Heart left ventricle (tissue), 16 donors: ENCODE data around the gene MAML2. TPM values are rescaled to one million over a fixed set of nuclear protein-coding genes. Genes with fewer than 3 reads are reported as not detected.

ENCODE experiments used
- ATAC-seq, 4 donors: fragments of 200-7000 bp; cut with Tn5 transposase; one replicate each; pipeline ENCODE4 v1.9.1; 2020 to 2022; ENCODE audit warnings: moderate library complexity in 4 of 4, mild to moderate bottlenecking in 3 of 4, moderate number of reproducible peaks in 1 of 4
- DNase-seq, 5 donors: peaks; one replicate each; pipeline ENCODE4 v3.0.0-alpha.2; 2020
- H3K27ac ChIP-seq, 12 donors: fragments of 200-600 bp; sonication (generic) in 4 of 12; one replicate each; pipeline versions ENCODE4 v1.5.0 to v1.8.0; 2016 to 2022; ENCODE audit warnings: mild to moderate bottlenecking in 2 of 12
- H3K27me3 ChIP-seq, 9 donors: fragments of 200-600 bp; sonication (generic) in 2 of 9; one replicate each; pipeline versions ENCODE4 v1.5.1 to v1.8.0; 2016 to 2022; ENCODE audit warnings: mild to moderate bottlenecking in 3 of 9
- H3K36me3 ChIP-seq, 9 donors: fragments of 200-600 bp; sonication (generic) in 2 of 9; one replicate each; pipeline versions ENCODE4 v1.5.0 to v1.8.0; 2018 to 2022; ENCODE audit warnings: mild to moderate bottlenecking in 2 of 9
- H3K4me1 ChIP-seq, 12 donors: fragments of 200-600 bp; sonication (generic) in 4 of 12; one replicate each; pipeline versions ENCODE4 v1.5.0 to v1.8.0; 2016 to 2022; ENCODE audit warnings: mild to moderate bottlenecking in 3 of 12
- H3K4me3 ChIP-seq, 12 donors: fragments of 200-600 bp; sonication (generic) in 4 of 12; one replicate each; pipeline versions ENCODE4 v1.5.0 to v1.8.0; 2017 to 2022; ENCODE audit warnings: mild to moderate bottlenecking in 9 of 12, moderate library complexity in 4 of 12
- H3K9me3 ChIP-seq, 12 donors: fragments of 200-600 bp; sonication (generic) in 4 of 12; one replicate each; pipeline versions ENCODE4 v1.5.0 to v1.8.0; 2016 to 2022; ENCODE audit warnings: mild to moderate bottlenecking in 1 of 12
- POLR2A ChIP-seq, 2 donors: fragments of 450-650 bp; IDR thresholded peaks; one replicate each; pipeline ENCODE4 v1.6.1; 2017; ENCODE audit warnings: antibody characterized with exemption in 2 of 2, mild to moderate bottlenecking in 2 of 2, moderate library complexity in 2 of 2
- WGBS, 4 donors: extraction: QIAGEN DNeasy Blood & Tissue Kit in 2 of 4; methylation state at CpG; one replicate each; pipeline versions ENCODE4 v1.1.5 to v1.1.7; 2013 to 2018; 5-methylcytosine and 5-hydroxymethylcytosine counted together
- intact Hi-C, 10 donors: fragments of 100-400 bp; cut with DNase I; formaldehyde crosslinking; loops; one replicate each; pipeline versions ENCODE4 v1.11.1 to v1.14.2; 2022
- polyA plus RNA-seq, 2 donors: library from polyadenylated mRNA; stranded (reverse); fragments of 200-250 nt; gene quantifications; one replicate each; pipeline ENCODE4 v1.2.3, GENCODE V29; 2013
- total RNA-seq, 9 donors: library from RNA; depleted of rRNA in 2 of 9; stranded (reverse); fragments of >200 nt in 2 of 9; fragmentation: NEBNext Ultra II Directional in 3 of 9; extraction: Animal tissue kit (Norgen Biotek cat#: 25700) in 3 of 9; gene quantifications; one replicate each; pipeline versions ENCODE4 v1.1.0 to v1.2.4, GENCODE V29; 2016 to 2023
- TF ChIP-seq, protein P1 (sequence below), 12 donors: fragments of 200-600 bp; sonication (generic) in 4 of 12; IDR thresholded peaks; one replicate each; pipeline versions ENCODE4 v1.5.0 to v1.8.0; 2018 to 2022; ENCODE audit warnings: antibody characterized with exemption in 12 of 12, mild to moderate bottlenecking in 5 of 12
- donor health status: ischemic (EF 13 %, LVEDD 7.1; RV severe dilation, severe dysfunction).
- donor health status: healthy with polysubstance abuse.
- donor health status: DM: no; HTN: yes; CAD: no.
- donor health status: DM: no; HTN: no; CAD: no.
- donor health status: ischemic (EF 25% LVEDD 6.9; RV normal size, moderate dysfunction).
- donor health status: ischemic (EF 25% LVEDD 5.7; RV mildly dilated, moderate dysfunction).
- donor health status: healthy.
- donor health status: DM: yes; HTN: yes; CAD: no.
- donor health status: ischemic (EF 35%, LVEDD 5.7; RV mildly dilated, moderate dysfunction).
- donor health status: nonischemic (EF 11% LVEDD 7.7; RV severe dilation, severe dysfunction).
- donor health status: DM: yes; HTN: yes; CAD: no.
- donor health status: PGD.
- donor health status: ischemic (EF 29% LVEDD 5.4; RV normal size, mild dysfunction).
- donor health status: nonischemic (EF 23%, LVEDD 6.1; RV moderate dilation, normal function).

Gene MAML2
- total and polyA plus RNA-seq, 11 donors, result 1.3 to 10.8 (median 4.8) TPM

DNA sequence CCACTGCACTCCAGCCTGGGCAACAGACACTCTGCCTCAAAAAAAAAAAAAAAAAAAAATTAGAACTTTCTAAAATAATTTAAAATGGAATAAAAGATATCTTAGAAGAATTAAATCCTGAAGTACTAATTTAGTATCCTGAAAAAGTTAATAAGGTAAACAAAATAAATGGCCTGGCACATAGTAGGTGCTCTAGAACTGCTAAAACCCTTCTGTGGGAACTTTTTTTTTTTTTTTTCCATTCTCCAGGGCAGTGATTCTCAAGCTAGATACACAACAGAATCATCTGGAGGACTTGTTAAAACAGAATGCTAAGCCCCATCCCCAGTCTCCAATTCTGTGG, 65.3 kb downstream of the MAML2 start:
- no peak for ATAC-seq
- Histone ChIP-seq H3K36me3 (no peaks in the 10 kb centered on the region), H3K9me3 (no peaks in the 10 kb centered on the region), H3K27me3 (no peaks in the 10 kb centered on the region), H3K4me3 (no peak overlapping the region), H3K27ac (no peak overlapping the region), H3K4me1 (peaks cover 0 to 54% (median 2%) of the 10 kb centered on the region in 12 donors)
- intact Hi-C loops, result loop anchor here in 1 of 10 donors (10.0 kb wide), 1 partner anchor 57 kb away; no protein-coding TSS in a partner anchor
- TF ChIP-seq, protein P1, sequence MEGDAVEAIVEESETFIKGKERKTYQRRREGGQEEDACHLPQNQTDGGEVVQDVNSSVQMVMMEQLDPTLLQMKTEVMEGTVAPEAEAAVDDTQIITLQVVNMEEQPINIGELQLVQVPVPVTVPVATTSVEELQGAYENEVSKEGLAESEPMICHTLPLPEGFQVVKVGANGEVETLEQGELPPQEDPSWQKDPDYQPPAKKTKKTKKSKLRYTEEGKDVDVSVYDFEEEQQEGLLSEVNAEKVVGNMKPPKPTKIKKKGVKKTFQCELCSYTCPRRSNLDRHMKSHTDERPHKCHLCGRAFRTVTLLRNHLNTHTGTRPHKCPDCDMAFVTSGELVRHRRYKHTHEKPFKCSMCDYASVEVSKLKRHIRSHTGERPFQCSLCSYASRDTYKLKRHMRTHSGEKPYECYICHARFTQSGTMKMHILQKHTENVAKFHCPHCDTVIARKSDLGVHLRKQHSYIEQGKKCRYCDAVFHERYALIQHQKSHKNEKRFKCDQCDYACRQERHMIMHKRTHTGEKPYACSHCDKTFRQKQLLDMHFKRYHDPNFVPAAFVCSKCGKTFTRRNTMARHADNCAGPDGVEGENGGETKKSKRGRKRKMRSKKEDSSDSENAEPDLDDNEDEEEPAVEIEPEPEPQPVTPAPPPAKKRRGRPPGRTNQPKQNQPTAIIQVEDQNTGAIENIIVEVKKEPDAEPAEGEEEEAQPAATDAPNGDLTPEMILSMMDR (IDR thresholded peaks at IDR 0.05), result no peak
- no peak for TF ChIP-seq POLR2A (IDR thresholded peaks at IDR 0.05)
- DNase-seq, result no peak

DNA sequence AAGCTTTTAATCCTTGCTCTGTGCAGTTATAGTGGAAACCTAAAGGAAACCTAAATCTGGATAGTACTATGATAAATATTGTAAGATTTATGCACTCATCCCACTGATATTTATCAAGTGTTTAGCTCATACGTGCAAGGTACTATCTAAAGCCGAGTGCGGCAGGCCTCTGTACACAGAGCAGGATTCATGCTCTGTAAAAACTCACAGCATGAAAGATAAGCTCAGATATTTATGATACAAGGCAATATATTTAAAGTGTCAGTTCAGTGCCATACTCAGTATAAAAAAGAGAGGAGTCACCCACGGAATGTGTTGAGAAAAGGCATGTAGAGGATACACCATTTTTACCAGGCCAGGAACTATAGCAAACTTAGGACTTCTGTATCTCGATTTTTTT, 66.2 kb downstream of the MAML2 start:
- intact Hi-C loops, result loop anchor here in 1 of 10 donors (10.0 kb wide), 1 partner anchor 58 kb away; no protein-coding TSS in a partner anchor
- WGBS, 4 donors, result 80 to 90% (median 87%) methylated on average over 5 of the region's 5 CpGs

DNA sequence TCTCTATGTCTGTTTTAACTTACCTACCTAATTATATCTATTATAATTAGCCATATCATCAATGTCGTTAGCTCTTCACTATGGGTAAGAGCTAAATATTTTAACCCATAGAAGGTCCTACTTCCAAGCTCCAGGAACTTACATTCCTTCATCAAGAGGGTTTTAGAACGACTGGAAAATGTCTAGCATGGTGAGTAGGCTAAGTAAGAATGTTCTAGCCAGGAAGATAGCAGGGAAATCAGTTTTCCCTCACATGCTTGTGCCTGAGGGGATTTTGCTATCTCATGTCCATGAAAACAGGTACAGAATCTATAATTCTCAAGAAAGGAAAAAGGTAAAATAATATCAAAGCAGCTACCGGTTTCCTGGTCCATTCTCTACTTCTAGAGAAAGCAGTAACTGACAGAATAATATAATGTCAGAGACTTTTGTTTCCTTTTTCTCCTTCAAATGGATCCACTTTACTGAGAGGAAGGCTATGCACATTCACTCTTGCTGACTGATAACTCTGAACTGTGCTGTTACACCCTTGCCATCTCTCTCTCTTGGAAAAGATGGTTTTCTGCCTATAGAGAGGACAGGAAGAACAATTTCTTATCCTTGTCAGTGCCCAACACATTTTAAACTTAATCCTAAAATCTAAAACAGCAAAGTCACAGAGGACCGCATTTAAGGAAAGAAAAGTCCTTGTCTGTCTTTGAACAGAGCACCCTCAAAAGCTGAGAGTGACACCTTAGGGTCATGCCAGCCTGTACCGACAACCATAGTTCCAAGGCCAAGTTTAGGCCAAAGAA, 67.0 kb downstream of the MAML2 start:
- no peaks in the 10 kb centered on the region for H3K27me3 ChIP-seq
- peaks cover 0 to 50% (median 2%) of the 10 kb centered on the region in 12 donors for H3K4me1 ChIP-seq
- H3K27ac ChIP-seq, result no peak overlapping the region
- TF ChIP-seq, protein P1 (IDR thresholded peaks at IDR 0.05), result no peak
- no peak for TF ChIP-seq POLR2A (IDR thresholded peaks at IDR 0.05)
- DNase-seq (no peak), ATAC-seq (no peak)
- 69 to 72% (median 69%) methylated on average over 5 of the region's 5 CpGs for WGBS, 4 donors
- H3K4me3 ChIP-seq, result no peak overlapping the region
- intact Hi-C loops, result loop anchor here in 1 of 10 donors (10.0 kb wide), 1 partner anchor 59 kb away; no protein-coding TSS in a partner anchor
- no peaks in the 10 kb centered on the region for H3K36me3 ChIP-seq
- no peaks in the 10 kb centered on the region for H3K9me3 ChIP-seq

More for the DNA sequence above, 66.2 kb downstream of the MAML2 start:
- Histone ChIP-seq H3K4me3 (no peak overlapping the region), H3K9me3 (no peaks in the 10 kb centered on the region), H3K36me3 (no peaks in the 10 kb centered on the region), H3K27ac (no peak overlapping the region), H3K4me1 (peaks cover 0 to 52% (median 2%) of the 10 kb centered on the region in 12 donors), H3K27me3 (no peaks in the 10 kb centered on the region)
- DNase-seq (no peak), ATAC-seq (no peak)
- TF ChIP-seq, protein P1 (IDR thresholded peaks at IDR 0.05), result no peak
- no peak for TF ChIP-seq POLR2A (IDR thresholded peaks at IDR 0.05)

DNA sequence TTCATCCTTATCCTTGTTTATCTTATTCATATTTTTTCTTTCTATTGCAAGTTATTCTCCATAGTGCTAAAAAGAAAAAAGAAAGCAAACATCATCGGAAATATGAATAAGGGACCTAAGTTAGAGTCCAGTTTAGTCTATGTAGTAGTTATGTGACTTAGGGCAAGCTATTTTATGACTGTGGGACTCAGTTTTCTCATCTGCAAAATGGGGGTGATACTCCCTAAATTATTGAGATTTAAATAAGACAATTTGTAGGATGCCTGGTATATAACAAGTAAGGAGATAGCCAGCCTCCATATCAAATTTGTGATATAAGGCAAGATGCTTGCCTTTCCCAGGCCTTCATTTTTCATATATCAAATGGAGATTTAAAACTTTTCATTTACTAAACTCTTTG, 69.5 kb downstream of the MAML2 start:
- no peaks in the 10 kb centered on the region for H3K9me3 ChIP-seq
- no peaks in the 10 kb centered on the region for H3K27me3 ChIP-seq
- intact Hi-C loops, result loop anchor here in 1 of 10 donors (10.0 kb wide), 1 partner anchor 61 kb away; no protein-coding TSS in a partner anchor
- ATAC-seq (no peak), DNase-seq (no peak)
- no peak for TF ChIP-seq POLR2A (IDR thresholded peaks at IDR 0.05)
- TF ChIP-seq, protein P1 (IDR thresholded peaks at IDR 0.05), result no peak
- H3K36me3 ChIP-seq, result peaks cover 0 to 6% (median 0%) of the 10 kb centered on the region in 9 donors
- no peak overlapping the region for H3K4me3 ChIP-seq
- H3K27ac ChIP-seq, result no peak overlapping the region
- 92 to 96% (median 93%) methylated on average over 1 of the region's 1 CpG for WGBS, 4 donors
- peaks cover 0 to 31% (median 0%) of the 10 kb centered on the region in 12 donors for H3K4me1 ChIP-seq
